HEK293 (cell line): ENCODE measurements around the gene CACNA1H.

Experiments
- CTCF ChIA-PET: fragments of 350-600 bp; formaldehyde crosslinking; extraction: SDS; loops from one replicate; lab custom pipeline; 2021; ENCODE audit warnings: antibody characterized with exemption; lab: Yijun Ruan, JAX
- POLR2A ChIA-PET: fragments of 300-600 bp; formaldehyde crosslinking; extraction: SDS; loops from one replicate; lab custom pipeline; 2020; ENCODE audit warnings: antibody characterized with exemption, inconsistent platforms; lab: Yijun Ruan, JAX
- H3K27ac ChIP-seq: fragments of 200-500 bp; sonication (Bioruptor generic); 2 replicates; pipeline ENCODE4 v1.5.1; 2014; ENCODE audit warnings: low read depth, low read length, control low read depth, inconsistent platforms; ENCODE audit errors: extremely low read depth
- H3K36me3 ChIP-seq, 2 experiments: fragments of 200-500 bp in 1 of 2; sonication (Bioruptor generic) in 1 of 2; 1 replicate in 1 of 2; 2 replicates in 1 of 2; pipeline ENCODE4 v1.5.1; 2014 to 2017; ENCODE audit warnings: inconsistent platforms in 2 of 2, low read length in 2 of 2; ENCODE audit not compliant: control insufficient read depth in 2 of 2, insufficient read depth in 1 of 2
- H3K4me1 ChIP-seq: fragments of 200-500 bp; sonication (Bioruptor generic); 2 replicates; pipeline ENCODE4 v1.5.1; 2014; ENCODE audit warnings: mild to moderate bottlenecking, low read length, inconsistent platforms; ENCODE audit not compliant: control insufficient read depth, insufficient read depth
- H3K4me3 ChIP-seq: 2 replicates; pipeline ENCODE4 v1.5.1; 2011; ENCODE audit warnings: low read depth, mild to moderate bottlenecking, control low read depth, low read length, moderate library complexity
- H3K9me3 ChIP-seq: fragments of 200-500 bp; sonication (Bioruptor generic); 2 replicates; pipeline ENCODE4 v1.5.1; 2014; ENCODE audit warnings: low read depth, low read length, inconsistent platforms; ENCODE audit not compliant: control insufficient read depth, insufficient read depth
- GLIS2 ChIP-seq: fragments of 450-650 bp; formaldehyde crosslinking; IDR thresholded peaks from 2 replicates; pipeline ENCODE4 v1.5.1; 2016; ENCODE audit warnings: missing biosample characterization, missing genetic modification characterization
- HOXA7 ChIP-seq: sonication (generic); formaldehyde crosslinking; IDR thresholded peaks from 2 replicates; pipeline ENCODE4 v1.8.1; 2022; ENCODE audit warnings: missing genetic modification reagents, borderline replicate concordance
- KLF1 ChIP-seq: fragments of 450-650 bp; formaldehyde crosslinking; IDR thresholded peaks from 2 replicates; pipeline ENCODE4 v1.5.1; 2016; ENCODE audit warnings: missing biosample characterization, missing genetic modification characterization
- KLF9 ChIP-seq: fragments of 450-650 bp; formaldehyde crosslinking; IDR thresholded peaks from 2 replicates; pipeline ENCODE4 v1.5.1; 2016; ENCODE audit warnings: missing biosample characterization, missing genetic modification characterization, low read depth
- SP2 ChIP-seq: fragments of 450-650 bp; formaldehyde crosslinking; IDR thresholded peaks from 2 replicates; pipeline ENCODE4 v1.5.1; 2016; ENCODE audit warnings: missing biosample characterization, missing genetic modification characterization
- SP3 ChIP-seq: fragments of 450-650 bp; formaldehyde crosslinking; IDR thresholded peaks from 2 replicates; pipeline ENCODE4 v1.5.1; 2016; ENCODE audit warnings: missing biosample characterization, missing genetic modification characterization
- ZBTB20 ChIP-seq: fragments of 450-650 bp; formaldehyde crosslinking; IDR thresholded peaks from 2 replicates; pipeline ENCODE4 v1.5.1; 2016; ENCODE audit warnings: missing biosample characterization, missing genetic modification characterization
- ZBTB7A ChIP-seq: fragments of 450-650 bp; formaldehyde crosslinking; IDR thresholded peaks from 2 replicates; pipeline ENCODE4 v1.5.1; 2016; ENCODE audit warnings: low read depth, missing biosample characterization, missing genetic modification characterization
- ZFHX2 ChIP-seq: fragments of 450-650 bp; formaldehyde crosslinking; conservative IDR thresholded peaks from 2 replicates; pipeline ENCODE4 v1.5.1; 2016; ENCODE audit warnings: missing biosample characterization, missing genetic modification characterization
- ZIC2 ChIP-seq: fragments of 450-650 bp; formaldehyde crosslinking; IDR thresholded peaks from 2 replicates; pipeline ENCODE4 v1.5.1; 2016; ENCODE audit warnings: missing biosample characterization, missing genetic modification characterization
- ZNF10 ChIP-seq: fragments of 450-650 bp; formaldehyde crosslinking; IDR thresholded peaks from 2 replicates; pipeline ENCODE4 v1.5.1; 2017; ENCODE audit warnings: missing biosample characterization, missing genetic modification characterization
- ZNF214 ChIP-seq: fragments of 450-650 bp; formaldehyde crosslinking; IDR thresholded peaks from 2 replicates; pipeline ENCODE4 v1.5.1; 2017; ENCODE audit warnings: missing biosample characterization, mild to moderate bottlenecking, missing genetic modification characterization, borderline replicate concordance
- ZNF335 ChIP-seq: fragments of 450-650 bp; formaldehyde crosslinking; conservative IDR thresholded peaks from 2 replicates; pipeline ENCODE4 v1.5.1; 2016; ENCODE audit warnings: missing biosample characterization, missing genetic modification characterization
- ZNF555 ChIP-seq: fragments of 450-650 bp; formaldehyde crosslinking; conservative IDR thresholded peaks from 2 replicates; pipeline ENCODE4 v1.5.1; 2017; ENCODE audit warnings: missing biosample characterization, mild to moderate bottlenecking, missing genetic modification characterization, inconsistent platforms
- ZNF654 ChIP-seq: fragments of 450-650 bp; formaldehyde crosslinking; IDR thresholded peaks from 2 replicates; pipeline ENCODE4 v1.5.1; 2016; ENCODE audit warnings: low read depth, missing biosample characterization, missing genetic modification characterization
- ZNF747 ChIP-seq: fragments of 450-650 bp; formaldehyde crosslinking; IDR thresholded peaks from 2 replicates; pipeline ENCODE4 v1.5.1; 2016; ENCODE audit warnings: missing biosample characterization, missing genetic modification characterization
- TF ChIP-seq, protein P1 (sequence below): fragments of 450-650 bp; formaldehyde crosslinking; IDR thresholded peaks from 2 replicates; pipeline ENCODE4 v1.5.1; 2016; ENCODE audit warnings: missing biosample characterization, missing genetic modification characterization
- TF ChIP-seq, protein P2 (sequence below): fragments of 450-650 bp; formaldehyde crosslinking; IDR thresholded peaks from 2 replicates; pipeline ENCODE4 v1.5.1; 2016; ENCODE audit warnings: missing biosample characterization, missing genetic modification characterization
- TF ChIP-seq, protein P3 (sequence below): fragments of 450-650 bp; formaldehyde crosslinking; IDR thresholded peaks from 2 replicates; pipeline ENCODE4 v1.5.1; 2016; ENCODE audit warnings: missing biosample characterization, missing genetic modification characterization
- TF ChIP-seq, protein P4 (sequence below): fragments of 450-650 bp; formaldehyde crosslinking; IDR thresholded peaks from 2 replicates; pipeline ENCODE4 v1.5.1; 2016; ENCODE audit warnings: missing biosample characterization, missing genetic modification characterization
- TF ChIP-seq, protein P5 (sequence below): fragments of 450-650 bp; formaldehyde crosslinking; optimal IDR thresholded peaks from 2 replicates; pipeline ENCODE3; 2016; ENCODE audit warnings: missing biosample characterization, mild to moderate bottlenecking, missing genetic modification characterization
- TF ChIP-seq, protein P6 (sequence below): fragments of 450-650 bp; formaldehyde crosslinking; IDR thresholded peaks from 2 replicates; pipeline ENCODE4 v1.5.1; 2016; ENCODE audit warnings: missing biosample characterization, missing genetic modification characterization

Gene CACNA1H

DNA sequence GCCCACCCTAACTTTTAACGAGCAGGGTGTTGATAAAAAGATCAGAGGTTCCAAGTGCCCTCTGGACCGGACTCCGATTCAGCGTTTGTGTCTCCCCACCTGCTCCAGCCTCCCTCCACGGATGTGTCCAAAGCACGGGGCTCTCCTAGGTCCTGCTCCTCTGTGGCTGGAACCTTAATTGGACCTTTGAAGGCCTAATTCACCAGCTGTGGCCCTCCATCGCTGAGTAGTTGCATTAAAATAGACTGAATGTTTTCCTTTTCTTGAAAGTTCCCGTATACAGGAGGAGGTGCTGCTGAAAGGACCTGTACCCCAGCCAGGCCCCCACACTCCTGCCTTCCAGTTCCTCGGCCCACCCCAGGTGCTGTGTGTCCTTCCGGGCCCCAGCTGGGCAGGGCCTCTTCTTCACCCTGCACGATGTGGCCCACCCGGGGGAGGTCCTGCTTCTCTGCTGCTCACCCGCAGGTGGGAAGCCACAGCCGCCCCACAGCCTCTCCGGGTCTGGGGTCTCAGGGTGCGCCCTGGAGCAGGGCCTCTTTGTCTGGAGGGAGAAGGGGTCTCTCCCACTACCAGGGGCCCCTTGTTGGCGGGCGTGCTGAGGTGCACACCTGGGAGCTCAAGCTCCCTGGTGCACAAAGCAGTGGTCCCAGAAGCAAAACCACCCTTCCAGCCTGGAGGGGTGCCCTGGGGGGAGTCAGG lies 1.3 kb upstream of the CACNA1H start:
- TF ChIP-seq, protein P1, sequence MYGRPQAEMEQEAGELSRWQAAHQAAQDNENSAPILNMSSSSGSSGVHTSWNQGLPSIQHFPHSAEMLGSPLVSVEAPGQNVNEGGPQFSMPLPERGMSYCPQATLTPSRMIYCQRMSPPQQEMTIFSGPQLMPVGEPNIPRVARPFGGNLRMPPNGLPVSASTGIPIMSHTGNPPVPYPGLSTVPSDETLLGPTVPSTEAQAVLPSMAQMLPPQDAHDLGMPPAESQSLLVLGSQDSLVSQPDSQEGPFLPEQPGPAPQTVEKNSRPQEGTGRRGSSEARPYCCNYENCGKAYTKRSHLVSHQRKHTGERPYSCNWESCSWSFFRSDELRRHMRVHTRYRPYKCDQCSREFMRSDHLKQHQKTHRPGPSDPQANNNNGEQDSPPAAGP (tag by site-specific recombination), result no peak
- TF ChIP-seq ZNF10 (tag by site-specific recombination) (peak; percentile 67; the same call in 1 of the 2 replicates), ZNF555 (no peak)
- TF ChIP-seq, protein P2, sequence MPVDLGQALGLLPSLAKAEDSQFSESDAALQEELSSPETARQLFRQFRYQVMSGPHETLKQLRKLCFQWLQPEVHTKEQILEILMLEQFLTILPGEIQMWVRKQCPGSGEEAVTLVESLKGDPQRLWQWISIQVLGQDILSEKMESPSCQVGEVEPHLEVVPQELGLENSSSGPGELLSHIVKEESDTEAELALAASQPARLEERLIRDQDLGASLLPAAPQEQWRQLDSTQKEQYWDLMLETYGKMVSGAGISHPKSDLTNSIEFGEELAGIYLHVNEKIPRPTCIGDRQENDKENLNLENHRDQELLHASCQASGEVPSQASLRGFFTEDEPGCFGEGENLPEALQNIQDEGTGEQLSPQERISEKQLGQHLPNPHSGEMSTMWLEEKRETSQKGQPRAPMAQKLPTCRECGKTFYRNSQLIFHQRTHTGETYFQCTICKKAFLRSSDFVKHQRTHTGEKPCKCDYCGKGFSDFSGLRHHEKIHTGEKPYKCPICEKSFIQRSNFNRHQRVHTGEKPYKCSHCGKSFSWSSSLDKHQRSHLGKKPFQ (tag by site-specific recombination), result no peak
- TF ChIP-seq, protein P3, sequence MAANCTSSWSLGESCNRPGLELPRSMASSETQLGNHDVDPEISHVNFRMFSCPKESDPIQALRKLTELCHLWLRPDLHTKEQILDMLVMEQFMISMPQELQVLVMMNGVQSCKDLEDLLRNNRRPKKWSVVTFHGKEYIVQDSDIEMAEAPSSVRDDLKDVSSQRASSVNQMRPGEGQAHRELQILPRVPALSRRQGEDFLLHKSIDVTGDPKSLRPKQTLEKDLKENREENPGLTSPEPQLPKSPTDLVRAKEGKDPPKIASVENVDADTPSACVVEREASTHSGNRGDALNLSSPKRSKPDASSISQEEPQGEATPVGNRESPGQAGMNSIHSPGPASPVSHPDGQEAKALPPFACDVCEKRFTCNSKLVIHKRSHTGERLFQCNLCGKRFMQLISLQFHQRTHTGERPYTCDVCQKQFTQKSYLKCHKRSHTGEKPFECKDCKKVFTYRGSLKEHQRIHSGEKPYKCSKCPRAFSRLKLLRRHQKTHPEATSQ (tag by site-specific recombination), result no peak
- ChIA-PET POLR2A (no interaction called here), CTCF (no interaction called here)
- no peak overlapping the region for H3K27ac ChIP-seq
- no peaks in the 10 kb centered on the region for H3K9me3 ChIP-seq
- no peak overlapping the region for H3K4me3 ChIP-seq
- H3K36me3 ChIP-seq, result no peaks in the 10 kb centered on the region
- no peaks in the 10 kb centered on the region for H3K4me1 ChIP-seq

DNA sequence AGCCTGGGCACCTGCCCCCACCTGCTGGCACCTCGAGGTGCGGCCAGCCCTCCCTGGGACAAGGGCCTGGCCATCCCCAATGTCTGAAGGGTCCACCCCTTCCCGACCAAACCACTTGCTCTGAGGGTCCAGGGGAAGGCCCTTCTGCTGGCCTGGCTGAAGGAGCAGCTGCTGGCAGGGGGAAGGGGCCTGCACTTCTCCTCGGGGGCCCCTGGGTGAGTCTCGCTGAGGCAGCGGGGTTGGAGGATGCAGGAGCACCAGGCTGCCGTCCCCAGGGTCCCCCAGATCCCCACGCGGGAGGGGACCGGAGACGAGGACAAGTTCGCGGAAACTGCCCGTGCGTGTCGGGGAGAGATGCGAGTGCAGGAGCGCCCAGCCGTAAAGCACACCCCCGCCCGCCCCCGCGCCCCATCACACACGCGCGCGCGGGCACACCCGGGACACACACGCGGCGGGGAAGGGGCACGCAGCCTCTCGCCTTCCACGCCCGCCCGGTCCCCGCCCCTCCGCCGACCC lies 725 bp upstream of the CACNA1H start:
- no peaks in the 10 kb centered on the region for H3K4me1 ChIP-seq
- no peaks in the 10 kb centered on the region for H3K9me3 ChIP-seq
- POLR2A ChIA-PET, result no interaction called here
- no peak overlapping the region for H3K27ac ChIP-seq
- CTCF ChIA-PET, result no interaction called here
- H3K4me3 ChIP-seq, result no peak overlapping the region; the same call in 1 of the 2 replicates
- H3K36me3 ChIP-seq, result no peaks in the 10 kb centered on the region
- no peak for TF ChIP-seq HOXA7 (CRISPR knock-in tag)
- TF ChIP-seq, protein P4, sequence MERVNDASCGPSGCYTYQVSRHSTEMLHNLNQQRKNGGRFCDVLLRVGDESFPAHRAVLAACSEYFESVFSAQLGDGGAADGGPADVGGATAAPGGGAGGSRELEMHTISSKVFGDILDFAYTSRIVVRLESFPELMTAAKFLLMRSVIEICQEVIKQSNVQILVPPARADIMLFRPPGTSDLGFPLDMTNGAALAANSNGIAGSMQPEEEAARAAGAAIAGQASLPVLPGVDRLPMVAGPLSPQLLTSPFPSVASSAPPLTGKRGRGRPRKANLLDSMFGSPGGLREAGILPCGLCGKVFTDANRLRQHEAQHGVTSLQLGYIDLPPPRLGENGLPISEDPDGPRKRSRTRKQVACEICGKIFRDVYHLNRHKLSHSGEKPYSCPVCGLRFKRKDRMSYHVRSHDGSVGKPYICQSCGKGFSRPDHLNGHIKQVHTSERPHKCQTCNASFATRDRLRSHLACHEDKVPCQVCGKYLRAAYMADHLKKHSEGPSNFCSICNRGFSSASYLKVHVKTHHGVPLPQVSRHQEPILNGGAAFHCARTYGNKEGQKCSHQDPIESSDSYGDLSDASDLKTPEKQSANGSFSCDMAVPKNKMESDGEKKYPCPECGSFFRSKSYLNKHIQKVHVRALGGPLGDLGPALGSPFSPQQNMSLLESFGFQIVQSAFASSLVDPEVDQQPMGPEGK, result peak; percentile 84
- no peak for TF ChIP-seq ZNF214
- no peak for TF ChIP-seq ZBTB20 (tag by site-specific recombination)
- TF ChIP-seq, protein P5, sequence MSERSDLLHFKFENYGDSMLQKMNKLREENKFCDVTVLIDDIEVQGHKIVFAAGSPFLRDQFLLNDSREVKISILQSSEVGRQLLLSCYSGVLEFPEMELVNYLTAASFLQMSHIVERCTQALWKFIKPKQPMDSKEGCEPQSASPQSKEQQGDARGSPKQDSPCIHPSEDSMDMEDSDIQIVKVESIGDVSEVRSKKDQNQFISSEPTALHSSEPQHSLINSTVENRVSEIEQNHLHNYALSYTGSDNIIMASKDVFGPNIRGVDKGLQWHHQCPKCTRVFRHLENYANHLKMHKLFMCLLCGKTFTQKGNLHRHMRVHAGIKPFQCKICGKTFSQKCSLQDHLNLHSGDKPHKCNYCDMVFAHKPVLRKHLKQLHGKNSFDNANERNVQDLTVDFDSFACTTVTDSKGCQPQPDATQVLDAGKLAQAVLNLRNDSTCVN, result peak; percentile 67
- TF ChIP-seq ZNF335 (tag by site-specific recombination), result peak; percentile 54; the same call in 1 of the 2 replicates
- peak; percentile 65; the same call in 1 of the 2 replicates for TF ChIP-seq KLF1 (tag by site-specific recombination)
- TF ChIP-seq, protein P6, sequence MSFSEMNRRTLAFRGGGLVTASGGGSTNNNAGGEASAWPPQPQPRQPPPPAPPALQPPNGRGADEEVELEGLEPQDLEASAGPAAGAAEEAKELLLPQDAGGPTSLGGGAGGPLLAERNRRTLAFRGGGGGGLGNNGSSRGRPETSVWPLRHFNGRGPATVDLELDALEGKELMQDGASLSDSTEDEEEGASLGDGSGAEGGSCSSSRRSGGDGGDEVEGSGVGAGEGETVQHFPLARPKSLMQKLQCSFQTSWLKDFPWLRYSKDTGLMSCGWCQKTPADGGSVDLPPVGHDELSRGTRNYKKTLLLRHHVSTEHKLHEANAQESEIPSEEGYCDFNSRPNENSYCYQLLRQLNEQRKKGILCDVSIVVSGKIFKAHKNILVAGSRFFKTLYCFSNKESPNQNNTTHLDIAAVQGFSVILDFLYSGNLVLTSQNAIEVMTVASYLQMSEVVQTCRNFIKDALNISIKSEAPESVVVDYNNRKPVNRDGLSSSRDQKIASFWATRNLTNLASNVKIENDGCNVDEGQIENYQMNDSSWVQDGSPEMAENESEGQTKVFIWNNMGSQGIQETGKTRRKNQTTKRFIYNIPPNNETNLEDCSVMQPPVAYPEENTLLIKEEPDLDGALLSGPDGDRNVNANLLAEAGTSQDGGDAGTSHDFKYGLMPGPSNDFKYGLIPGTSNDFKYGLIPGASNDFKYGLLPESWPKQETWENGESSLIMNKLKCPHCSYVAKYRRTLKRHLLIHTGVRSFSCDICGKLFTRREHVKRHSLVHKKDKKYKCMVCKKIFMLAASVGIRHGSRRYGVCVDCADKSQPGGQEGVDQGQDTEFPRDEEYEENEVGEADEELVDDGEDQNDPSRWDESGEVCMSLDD (tag by site-specific recombination), result 0 out of 2 replicates have a peak, but pooled peaks have one; percentile 16
- TF ChIP-seq ZNF747 (tag by site-specific recombination), result no peak
- TF ChIP-seq ZFHX2 (tag by site-specific recombination), result peak; percentile 86
- peak; percentile 38; the same call in 1 of the 2 replicates for TF ChIP-seq GLIS2 (tag by site-specific recombination)
- TF ChIP-seq ZIC2, result 0 out of 2 replicates have a peak, but pooled peaks have one; percentile 21
- no peak for TF ChIP-seq ZNF654
- 0 out of 2 replicates have a peak, but pooled peaks have one; percentile 24 for TF ChIP-seq SP2
- peak; percentile 39 for TF ChIP-seq SP3
- TF ChIP-seq KLF9, result 0 out of 2 replicates have a peak, but pooled peaks have one; percentile 12
- peak; percentile 48; the same call in 1 of the 2 replicates for TF ChIP-seq ZBTB7A (tag by site-specific recombination)
